Inflammatory macrophage treated with lipopolysaccharide for 4 hours (primary cell): ENCODE data around the gene VPS8.

Source experiments
- DNase-seq: peaks from one replicate; pipeline ENCODE4 v3.0.0-alpha.2; 2020

Gene VPS8

DNA sequence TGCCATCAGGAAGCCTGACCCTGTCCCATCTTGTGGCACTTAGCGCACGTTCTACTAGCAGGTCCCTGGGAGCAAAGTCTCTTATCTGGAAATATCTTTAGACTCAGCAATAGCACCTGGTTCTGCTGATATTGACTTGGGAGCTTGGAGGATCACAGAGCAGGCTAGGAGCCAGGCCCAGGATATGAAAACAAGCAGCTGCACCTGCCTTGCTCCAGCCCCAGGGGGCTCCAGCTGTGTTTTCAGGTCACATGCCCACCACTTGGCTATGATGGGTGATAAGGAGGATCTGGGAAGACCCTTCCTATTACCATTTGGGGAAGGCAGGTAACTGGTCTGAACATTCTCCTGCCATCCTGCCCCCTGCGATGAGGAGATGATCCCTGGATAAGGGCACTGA lies 253.1 kb downstream of the VPS8 start:
- DNase-seq, result no peak

DNA sequence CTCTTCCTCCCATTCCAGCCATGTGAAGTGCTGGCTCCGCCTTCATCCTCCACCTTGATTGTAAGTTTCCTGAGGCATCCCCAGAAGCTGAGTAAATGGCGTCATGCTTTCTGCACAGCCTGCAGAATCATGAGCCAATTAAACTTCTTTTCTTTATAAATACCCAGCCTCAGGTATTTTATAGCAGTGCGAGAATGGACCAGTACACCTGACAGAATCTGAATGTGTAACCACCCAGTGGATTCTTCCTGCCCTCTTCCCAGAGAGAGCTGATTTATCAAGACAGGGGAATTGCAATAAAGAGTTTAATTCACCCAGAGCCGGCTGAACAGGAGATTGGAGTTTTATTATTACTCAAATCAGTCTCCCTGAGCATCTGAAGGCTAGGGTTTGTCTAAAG lies 254.3 kb downstream of the VPS8 start:
- DNase-seq, result no peak

DNA sequence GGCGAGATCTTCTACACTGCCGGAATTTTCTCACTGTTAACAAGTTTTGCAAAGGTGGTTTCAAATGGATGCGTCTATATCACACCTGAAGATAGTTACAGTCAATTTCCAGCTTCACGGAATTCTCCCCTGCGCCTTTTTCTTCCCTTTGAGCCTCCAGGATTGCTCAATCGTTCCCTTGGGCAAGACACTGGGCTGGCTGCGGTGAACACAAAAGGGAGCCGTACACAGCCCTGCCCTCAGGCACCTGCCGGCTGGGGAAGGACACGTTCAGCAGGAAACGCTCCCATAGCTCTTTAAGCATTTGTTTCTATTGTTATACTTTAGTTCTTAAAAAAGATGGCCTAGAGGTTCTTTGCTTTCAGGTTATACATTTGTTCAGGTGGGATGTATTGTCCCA lies 255.2 kb downstream of the VPS8 start:
- DNase-seq, result no peak

DNA sequence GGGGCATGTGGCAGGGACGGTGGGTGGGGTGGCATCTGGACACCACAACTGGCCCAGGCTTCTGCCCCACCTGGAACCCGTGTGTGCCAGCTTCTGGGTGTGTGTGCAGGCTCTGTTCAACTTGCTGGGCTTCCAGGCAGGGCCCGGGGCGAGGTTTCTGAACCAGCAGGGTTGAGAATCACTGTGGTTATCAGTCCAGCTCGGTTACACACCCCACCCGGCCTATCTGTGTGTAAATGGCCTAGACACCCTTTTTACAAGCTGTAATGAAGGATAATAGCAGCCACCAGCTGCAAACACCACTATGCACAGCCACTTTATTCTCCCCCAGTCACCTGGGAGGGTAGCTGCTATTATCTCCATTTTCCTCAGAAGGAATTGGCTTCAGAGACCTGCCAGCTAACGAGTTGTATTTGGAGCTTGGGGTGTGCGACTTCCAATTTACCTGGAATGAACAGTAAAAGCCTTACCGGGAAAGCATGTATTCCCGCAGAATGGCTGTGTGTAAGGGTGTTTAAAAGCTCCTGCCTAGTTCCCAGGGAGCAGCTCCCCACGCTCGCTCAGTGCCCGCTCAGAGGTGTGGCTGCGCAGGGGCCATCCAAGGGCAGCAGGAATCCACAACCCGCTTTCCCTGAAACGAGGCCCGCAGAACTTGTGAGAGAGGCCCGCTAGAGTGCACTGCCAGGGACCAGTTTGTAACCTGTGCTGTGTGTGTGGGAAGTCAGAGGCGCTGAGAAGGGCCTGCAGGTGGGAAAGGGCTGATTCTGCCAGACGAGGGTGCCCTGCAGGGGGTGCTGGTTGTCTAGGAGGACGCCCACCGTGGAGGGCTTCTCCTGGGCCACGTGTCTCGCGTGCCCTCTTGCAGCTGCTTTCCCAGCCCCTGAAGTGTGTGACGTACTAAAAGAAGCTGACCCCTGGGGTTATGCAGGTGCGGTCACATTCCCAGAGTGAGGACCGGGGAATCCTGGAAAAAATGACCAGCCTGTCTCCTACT lies 257.4 kb downstream of the VPS8 start:
- DNase-seq, result no peak

DNA sequence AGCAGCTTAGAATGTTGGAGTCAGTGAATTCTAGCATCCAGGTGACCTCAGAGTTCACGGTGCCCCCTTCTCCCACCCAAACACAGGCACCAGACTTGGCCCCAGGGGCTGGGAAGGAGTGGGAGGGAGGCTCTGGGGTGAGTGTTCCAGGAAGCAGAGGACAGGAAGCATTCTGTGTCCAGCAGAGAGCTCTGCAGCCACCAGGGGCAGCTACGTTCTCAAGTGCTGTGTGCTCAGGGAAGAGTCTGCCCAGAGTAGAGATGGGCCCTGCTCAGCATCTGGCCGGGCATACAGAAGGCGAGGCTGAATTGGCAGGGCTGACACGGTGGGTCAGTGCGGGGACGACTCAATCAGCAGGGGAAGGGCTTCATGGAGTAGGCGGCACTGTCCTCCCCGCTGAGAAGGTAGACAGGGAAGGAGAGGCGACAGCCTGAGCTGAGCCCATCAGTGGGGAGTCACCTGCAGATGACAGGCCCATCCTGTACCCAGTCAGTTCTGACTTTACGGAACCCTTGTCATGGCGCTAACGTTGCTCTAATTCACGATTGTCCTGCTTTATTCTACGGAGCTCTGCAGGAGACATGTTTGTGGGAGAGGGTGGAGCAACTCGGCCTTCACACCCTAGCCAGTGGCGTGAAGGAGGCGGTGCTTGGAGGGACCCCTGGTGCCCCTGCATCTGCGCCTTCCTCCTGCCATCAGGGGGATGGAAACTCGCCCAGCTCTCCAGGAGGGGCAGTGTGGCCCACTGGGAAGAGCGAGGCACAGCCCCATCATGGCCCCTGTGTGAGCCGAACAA lies 258.7 kb downstream of the VPS8 start:
- no peak for DNase-seq

DNA sequence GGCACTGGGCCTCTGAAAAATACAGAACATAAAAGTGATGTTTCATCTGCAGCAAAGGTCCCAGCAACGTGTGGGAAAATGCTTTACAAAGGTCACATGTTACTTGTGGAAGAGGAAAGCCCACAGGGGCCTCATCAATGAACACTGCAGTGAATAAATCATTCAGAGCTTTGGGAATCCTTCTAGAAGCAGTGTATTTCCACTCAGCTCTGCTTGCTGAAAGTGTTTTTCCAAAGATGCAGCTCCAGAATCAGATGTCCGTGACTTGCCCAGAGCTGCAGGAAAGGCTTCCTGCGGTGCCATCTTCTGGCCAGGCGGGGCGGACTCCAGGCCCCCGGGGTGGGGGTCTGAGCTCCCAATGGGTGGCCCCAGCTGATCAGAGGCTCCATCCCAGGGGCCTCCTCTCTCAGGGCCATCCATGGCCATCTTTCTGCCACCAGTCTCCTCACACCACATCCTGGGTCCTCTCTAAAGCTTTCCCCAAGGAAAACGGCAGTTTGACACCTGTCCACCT lies 259.4 kb downstream of the VPS8 start:
- DNase-seq, result no peak

DNA sequence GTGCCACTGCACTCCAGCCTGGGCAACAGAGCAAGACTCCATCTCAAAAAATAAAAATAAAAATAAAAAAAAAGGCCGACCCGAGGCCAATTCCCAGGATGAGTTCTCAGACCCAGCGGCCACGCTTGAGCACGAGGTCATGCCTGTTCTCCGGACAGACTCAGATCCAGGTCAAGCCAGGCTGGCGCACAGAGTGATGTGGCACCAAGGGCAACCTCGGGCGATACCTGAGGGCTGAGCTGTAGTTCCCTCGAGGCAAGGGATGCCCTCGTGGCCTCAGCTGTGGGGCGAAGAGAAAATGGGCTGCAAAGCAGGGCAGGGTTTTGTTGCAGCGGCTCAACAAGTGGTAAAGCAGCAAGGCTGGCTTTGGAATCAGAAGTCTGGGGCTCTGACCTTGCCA lies 263.6 kb downstream of the VPS8 start:
- DNase-seq, result no peak

DNA sequence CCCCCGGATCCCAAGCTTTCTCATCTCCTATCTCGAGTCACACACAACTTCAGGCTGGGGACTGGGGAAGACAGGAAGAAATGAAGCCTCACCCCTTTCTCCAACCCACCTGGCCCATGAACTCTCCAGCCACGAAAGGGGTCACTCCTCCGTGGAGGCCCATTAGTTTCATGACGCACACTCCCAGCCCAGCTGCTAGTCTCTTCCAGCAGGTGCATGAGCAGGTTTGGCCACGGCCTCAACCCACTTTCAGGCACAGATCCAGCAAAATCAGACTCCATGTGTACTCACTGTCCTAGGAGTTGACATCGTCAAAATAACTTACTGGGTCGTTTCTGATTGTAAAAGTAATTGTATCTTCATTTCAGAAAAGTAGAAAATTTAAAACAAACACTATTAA lies 264.3 kb downstream of the VPS8 start:
- no peak for DNase-seq

DNA sequence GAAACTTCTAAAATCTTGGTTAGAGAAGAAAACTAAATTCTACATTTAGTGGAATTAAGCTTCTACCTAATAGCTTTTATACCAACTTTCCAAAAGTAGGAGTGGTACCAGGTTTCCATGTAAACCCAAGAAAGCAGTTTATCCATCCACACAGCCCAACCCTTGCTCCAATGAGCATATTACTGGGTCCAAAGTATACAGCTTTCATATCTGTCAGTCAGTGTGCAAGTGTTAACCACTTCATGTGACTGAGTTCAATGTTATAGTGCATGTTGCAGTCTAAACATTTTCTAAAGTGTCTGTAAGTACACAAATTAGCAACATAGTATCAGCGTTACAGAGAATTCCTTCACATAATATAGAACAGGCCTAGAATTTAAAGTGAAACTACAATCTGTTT lies 267.7 kb downstream of the VPS8 start:
- DNase-seq, result no peak

DNA sequence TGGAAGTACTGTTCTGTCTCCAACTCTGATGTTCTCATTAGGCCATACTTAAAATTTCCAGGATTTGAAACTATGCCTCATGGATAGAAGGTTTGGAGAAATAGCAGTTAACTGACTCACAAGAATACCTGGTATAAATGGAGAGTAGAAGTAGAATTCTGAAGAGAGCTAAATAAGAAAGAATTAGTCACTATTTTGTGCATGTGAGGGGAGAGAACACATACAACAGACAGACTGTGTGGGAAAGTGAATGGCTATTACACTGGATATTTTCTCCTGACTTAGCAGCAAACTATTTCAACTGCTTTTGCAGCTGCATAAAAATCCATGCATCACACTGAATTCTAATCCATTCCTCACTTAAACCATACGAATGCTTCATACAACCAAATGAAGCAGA lies 269.6 kb downstream of the VPS8 start:
- no peak for DNase-seq

DNA sequence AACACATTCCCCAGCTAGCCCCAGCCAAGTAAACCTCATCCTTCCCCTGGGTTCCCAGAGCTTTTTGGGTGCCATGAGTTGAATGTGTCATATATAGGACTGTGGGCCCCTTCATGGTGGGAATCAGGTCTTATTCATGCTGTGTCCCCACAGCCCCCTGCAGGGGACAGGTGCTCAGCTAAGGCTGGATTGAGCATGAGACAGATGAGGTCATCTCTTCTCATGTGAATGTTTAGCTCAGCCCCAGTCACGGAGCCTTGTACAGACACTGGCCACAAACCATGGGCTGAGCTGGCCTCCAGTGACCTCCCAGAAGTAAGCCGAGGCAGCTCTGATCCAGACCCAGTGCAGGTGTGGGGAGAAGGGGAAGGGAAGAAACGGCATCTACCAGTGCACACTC lies 270.2 kb downstream of the VPS8 start:
- no peak for DNase-seq

DNA sequence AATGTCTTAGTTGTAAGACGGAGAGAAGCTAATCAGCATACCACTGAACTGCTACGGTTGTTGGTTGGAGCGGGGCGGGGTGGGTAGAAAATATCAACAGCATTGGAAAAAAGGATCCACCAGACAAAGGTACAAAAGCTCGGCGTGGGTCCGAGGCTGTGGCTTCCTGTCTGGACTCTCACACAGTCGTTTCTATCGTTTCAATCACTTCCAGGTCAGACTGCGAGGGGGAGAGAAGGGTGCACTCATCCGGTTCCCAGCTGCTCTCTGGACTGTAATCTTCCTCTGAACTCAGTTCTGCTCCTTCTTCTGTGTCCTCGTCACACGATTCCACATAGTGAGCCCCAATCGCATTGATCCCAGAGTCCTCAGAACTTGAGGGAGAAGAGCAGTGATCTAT lies 270.9 kb downstream of the VPS8 start:
- DNase-seq, result no peak

DNA sequence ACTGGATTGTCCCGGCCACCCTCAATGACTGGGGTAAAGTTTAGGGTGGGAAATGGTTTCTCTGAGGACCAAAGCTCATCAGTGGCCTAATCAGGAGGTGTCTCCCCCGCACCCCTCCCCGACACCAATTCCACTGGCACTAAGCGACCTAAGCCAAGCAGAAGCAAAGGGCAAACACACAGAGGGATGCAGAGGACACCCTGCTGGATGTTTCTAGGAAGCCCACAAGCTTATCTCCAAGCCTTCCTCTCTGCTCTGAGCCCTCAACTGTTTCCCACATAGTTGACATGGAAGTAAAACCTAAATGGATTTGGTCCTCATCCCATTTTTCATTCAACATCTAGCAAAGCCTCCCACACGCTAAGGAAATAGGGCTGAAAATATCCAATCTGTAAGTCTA lies 272.4 kb downstream of the VPS8 start:
- no peak for DNase-seq

DNA sequence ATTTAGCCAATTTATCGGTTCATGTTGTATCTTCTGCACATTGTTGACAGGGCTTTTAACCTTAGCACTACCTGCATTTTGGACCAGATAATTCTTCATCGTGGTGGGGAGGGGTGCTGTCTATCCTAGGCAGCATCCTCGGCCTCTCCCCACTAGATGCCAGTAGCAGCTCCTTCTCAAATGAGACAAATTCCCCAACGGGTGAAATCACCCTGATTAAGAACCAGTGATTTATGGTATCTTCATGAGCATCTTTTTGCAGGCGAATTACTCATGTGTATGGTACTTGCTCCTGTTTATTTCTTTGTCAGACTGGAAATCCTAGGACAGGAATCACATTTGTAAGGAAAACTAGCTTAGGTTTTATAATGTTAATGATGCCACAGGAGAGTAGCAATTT lies 272.9 kb downstream of the VPS8 start:
- DNase-seq, result no peak

DNA sequence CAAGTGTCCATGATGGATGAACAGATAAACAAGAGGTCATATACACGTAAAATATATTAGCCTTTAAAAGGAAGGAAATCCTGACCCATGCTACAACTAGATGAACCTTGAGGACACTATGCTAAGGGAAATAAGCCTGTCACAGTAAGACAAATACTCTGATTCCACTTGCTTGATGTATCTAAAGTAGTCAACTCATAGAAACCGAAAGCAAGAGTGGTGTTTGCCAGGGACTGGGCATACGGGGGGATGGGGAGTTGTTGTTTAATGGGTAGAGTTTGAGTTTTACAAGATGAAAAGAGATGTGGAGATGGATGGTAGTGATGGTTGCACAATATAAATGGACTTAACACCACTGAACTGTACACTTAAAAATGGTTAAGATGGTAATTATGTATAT lies 275.5 kb downstream of the VPS8 start:
- DNase-seq, result no peak

DNA sequence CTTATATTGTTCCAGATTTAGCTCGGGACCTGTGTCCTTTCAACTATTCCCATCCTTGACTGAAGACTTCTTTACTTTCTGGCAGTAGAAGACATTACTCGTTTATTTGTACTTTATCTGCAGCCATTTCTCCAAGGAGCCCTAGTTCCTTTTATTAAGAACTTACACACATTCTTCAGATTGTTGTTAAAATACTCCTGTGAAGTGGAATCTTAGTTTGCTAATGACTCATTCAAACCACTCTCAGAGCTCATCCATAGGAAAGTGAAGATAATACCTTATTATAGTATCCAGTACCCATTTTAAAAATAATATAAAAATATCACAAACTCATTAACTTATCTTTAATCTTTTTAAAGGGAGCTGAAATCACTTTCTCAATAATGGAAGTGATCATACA lies 277.4 kb downstream of the VPS8 start:
- no peak for DNase-seq

DNA sequence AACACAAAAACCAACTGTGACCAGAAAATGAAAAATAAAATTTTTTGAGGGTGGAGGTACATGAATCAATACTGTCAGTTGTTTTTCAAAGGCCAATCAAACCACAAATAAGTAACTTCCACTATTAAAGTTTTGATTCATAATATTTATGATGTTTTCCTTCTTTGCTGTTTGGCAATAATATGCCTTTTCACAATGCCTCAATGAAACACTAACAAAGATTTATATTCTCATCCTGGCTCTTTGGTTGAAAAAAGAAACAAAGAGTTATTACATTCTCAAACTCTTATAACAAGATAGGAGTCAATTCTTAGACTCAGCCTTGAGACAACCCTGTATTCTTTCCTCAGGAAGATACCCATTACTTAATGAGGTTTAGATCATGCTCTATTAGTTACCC lies 277.8 kb downstream of the VPS8 start:
- no peak for DNase-seq

DNA sequence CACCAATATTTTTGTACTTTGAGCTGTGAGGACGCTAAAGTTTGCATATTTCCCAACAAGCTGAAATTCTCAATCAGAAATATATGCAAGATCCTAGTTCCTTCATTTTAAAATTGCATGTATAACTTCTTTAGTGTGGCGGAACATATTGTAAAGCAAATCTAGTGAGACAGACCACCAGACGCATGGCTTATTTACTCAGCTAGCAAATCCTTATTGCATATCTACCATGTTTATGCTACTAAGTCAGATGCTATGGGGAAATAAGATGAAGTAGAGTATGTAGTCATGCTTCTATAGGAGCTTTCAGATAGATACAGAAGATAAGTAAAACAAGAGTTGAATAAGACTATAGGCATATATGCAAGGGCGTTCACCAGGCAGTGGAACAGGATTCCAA lies 278.8 kb downstream of the VPS8 start:
- DNase-seq, result no peak

DNA sequence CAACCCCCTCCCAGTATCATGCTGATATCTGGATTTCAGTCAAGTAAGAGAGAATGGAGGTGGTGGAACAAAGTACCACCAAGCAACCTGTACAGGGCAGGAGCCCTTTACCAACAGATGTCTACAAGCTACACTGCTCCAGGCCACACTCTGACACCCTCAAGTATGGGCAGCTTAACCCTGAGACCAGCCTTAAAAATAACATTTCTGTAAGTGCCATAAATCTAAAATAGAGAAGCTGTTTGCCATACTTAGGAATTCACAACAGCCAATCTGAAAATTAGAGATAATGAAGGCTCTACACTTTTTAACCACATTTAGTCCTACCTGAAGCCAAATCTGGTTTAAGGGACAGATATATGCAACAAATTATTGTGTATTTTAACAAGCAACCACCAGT lies 281.1 kb downstream of the VPS8 start:
- no peak for DNase-seq

DNA sequence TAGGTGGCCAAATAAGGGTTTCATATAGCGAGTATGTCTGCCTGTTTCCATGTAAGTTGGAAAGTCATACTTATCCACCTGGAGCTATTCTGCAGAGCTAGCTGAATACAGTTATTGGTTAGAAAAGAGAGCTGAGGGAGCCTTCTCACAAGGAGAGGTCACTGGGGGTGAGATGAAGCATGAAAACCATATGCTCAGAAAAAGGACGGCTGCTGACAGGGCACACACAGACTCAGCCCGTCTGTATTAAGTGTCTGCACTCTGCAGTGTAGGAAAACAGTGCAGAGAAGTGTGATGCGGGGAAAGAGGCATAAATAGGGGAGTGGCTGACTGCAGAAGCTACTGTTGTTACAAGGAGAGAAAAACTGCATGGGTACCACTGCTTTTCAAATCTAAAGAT lies 282.7 kb downstream of the VPS8 start:
- DNase-seq, result no peak
